ENCODE data around the gene NLGN1. TPM values are rescaled to one million over a fixed set of nuclear protein-coding genes. Genes with fewer than 3 reads are reported as not detected.

The NLGN1 gene
- total RNA-seq, 1 donor from 2014 or later, result not detected

GRCh38 chr3:174315225-174315624, 917.7 kb downstream of the NLGN1 start:
- Mint-ChIP-seq H3K27me3 (ENCODE audit: low read depth) (peaks cover 3% of the 10 kb centered on the region), H3K36me3 (ENCODE audit: low read depth) (no peaks in the 10 kb centered on the region), H3K27ac (ENCODE audit: unreplicated experiment) (no peak overlapping the region), H3K9me3 (ENCODE audit: low read depth) (peaks cover 8% of the 10 kb centered on the region), H3K4me1 (ENCODE audit: low read depth) (no peaks in the 10 kb centered on the region), H3K4me3 (ENCODE audit: unreplicated experiment) (no peak overlapping the region)
- TF ChIP-seq CTCF (IDR thresholded peaks at IDR 0.05), result no peak
- DNase-seq (ENCODE audit: low spot score), result no peak

GRCh38 chr3:174317005-174317404, 919.5 kb downstream of the NLGN1 start:
- no peaks in the 10 kb centered on the region for H3K4me1 Mint-ChIP-seq (ENCODE audit: low read depth)
- H3K4me3 Mint-ChIP-seq (ENCODE audit: unreplicated experiment), result no peak overlapping the region
- peaks cover 3% of the 10 kb centered on the region for H3K36me3 Mint-ChIP-seq (ENCODE audit: low read depth)
- peaks cover 22% of the 10 kb centered on the region for H3K9me3 Mint-ChIP-seq (ENCODE audit: low read depth)
- DNase-seq (ENCODE audit: low spot score), result no peak
- TF ChIP-seq CTCF (IDR thresholded peaks at IDR 0.05), result no peak
- H3K27me3 Mint-ChIP-seq (ENCODE audit: low read depth), result peaks cover 3% of the 10 kb centered on the region
- no peak overlapping the region for H3K27ac Mint-ChIP-seq (ENCODE audit: unreplicated experiment)

GRCh38 chr3:174318181-174318580, 920.6 kb downstream of the NLGN1 start:
- Mint-ChIP-seq H3K36me3 (ENCODE audit: low read depth) (peaks cover 3% of the 10 kb centered on the region), H3K27me3 (ENCODE audit: low read depth) (no peaks in the 10 kb centered on the region), H3K27ac (ENCODE audit: unreplicated experiment) (no peak overlapping the region), H3K9me3 (ENCODE audit: low read depth) (peaks cover 22% of the 10 kb centered on the region), H3K4me3 (ENCODE audit: unreplicated experiment) (no peak overlapping the region), H3K4me1 (ENCODE audit: low read depth) (no peaks in the 10 kb centered on the region)
- DNase-seq (ENCODE audit: low spot score), result no peak
- TF ChIP-seq CTCF (IDR thresholded peaks at IDR 0.05), result no peak

GRCh38 chr3:174321548-174321947, 924.0 kb downstream of the NLGN1 start:
- no peak overlapping the region for H3K27ac Mint-ChIP-seq (ENCODE audit: unreplicated experiment)
- TF ChIP-seq CTCF (IDR thresholded peaks at IDR 0.05), result no peak
- peaks cover 22% of the 10 kb centered on the region for H3K9me3 Mint-ChIP-seq (ENCODE audit: low read depth)
- no peaks in the 10 kb centered on the region for H3K27me3 Mint-ChIP-seq (ENCODE audit: low read depth)
- H3K4me3 Mint-ChIP-seq (ENCODE audit: unreplicated experiment), result no peak overlapping the region
- no peak for DNase-seq (ENCODE audit: low spot score)
- H3K36me3 Mint-ChIP-seq (ENCODE audit: low read depth), result peaks cover 3% of the 10 kb centered on the region
- H3K4me1 Mint-ChIP-seq (ENCODE audit: low read depth), result peaks cover 13% of the 10 kb centered on the region

- TF ChIP-seq CTCF (IDR thresholded peaks at IDR 0.05), result no peak
- H3K36me3 Mint-ChIP-seq (ENCODE audit: low read depth), result peaks cover 3% of the 10 kb centered on the region
- no peaks in the 10 kb centered on the region for H3K27me3 Mint-ChIP-seq (ENCODE audit: low read depth)
- DNase-seq (ENCODE audit: low spot score), result no peak
- H3K9me3 Mint-ChIP-seq (ENCODE audit: low read depth), result peaks cover 22% of the 10 kb centered on the region
- H3K4me3 Mint-ChIP-seq (ENCODE audit: unreplicated experiment), result no peak overlapping the region
- no peak overlapping the region for H3K27ac Mint-ChIP-seq (ENCODE audit: unreplicated experiment)
- H3K4me1 Mint-ChIP-seq (ENCODE audit: low read depth), result peaks cover 15% of the 10 kb centered on the region
Measured at GRCh38 chr3:174322789-174323188, 925.2 kb downstream of the NLGN1 start.
